LHCN-M2 (cell line): Measurements from ENCODE around the gene KCNG1. TPM values are rescaled to one million over a fixed set of nuclear protein-coding genes. Genes with fewer than 3 reads are reported as not detected.

ENCODE experiments used
- DNase-seq: peaks from one replicate; pipeline ENCODE4 v3.0.0-alpha.2; 2012; ENCODE audit warnings: low read depth
- total RNA-seq: library from RNA; depleted of rRNA; stranded (reverse); fragments of >200 nt; gene quantifications from 2 replicates; pipeline ENCODE4 v1.2.3, GENCODE V29; 2014

The KCNG1 gene
- total RNA-seq, 1 experiment from 2014 or later: 0.34 TPM

DNA sequence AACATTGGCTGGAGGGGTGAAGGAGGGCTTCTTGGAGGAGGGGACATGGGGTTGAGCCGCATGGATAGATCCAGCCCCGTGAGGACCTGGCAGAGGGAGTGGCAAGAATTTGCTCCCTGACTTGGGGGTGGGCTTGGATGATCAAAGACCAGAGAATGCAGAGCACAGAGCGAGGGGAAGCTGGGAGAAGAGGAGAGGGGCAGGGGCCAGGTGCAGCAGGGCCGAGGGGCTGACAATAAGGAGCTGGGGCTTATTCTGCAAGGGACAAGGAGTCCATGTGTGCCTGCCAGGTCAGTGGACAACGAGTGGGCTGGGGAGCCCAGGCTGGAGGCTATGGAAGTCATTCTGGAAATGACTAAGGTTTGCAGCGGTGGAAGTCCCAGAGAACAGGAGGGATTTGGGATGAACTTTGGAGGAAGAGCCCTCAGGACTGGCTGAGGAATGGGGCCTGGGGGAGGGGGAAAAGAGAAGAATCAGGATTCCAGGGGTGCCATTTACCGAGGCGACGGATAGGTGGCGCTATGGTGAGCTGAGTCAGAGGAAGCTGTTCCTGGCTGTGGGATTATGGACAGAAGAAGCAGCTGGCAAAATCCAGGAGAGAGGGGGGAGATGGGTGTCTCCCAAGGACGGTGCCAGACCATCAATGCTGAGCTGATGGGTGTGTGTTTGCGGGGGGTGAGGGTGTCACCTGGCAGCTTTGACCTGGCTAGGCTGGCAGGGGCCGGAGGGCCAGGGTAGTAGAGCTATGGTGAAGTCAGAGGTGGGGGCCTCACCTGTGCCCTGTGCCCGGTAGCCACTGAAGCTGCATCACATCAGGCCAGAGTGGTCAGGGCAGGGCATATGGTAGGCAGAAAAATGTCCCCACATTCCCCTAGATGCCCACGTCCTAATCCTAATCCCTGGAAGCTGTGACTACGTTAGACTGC, 7.8 kb downstream of the KCNG1 start:
- DNase-seq: peak; percentile 67

DNA sequence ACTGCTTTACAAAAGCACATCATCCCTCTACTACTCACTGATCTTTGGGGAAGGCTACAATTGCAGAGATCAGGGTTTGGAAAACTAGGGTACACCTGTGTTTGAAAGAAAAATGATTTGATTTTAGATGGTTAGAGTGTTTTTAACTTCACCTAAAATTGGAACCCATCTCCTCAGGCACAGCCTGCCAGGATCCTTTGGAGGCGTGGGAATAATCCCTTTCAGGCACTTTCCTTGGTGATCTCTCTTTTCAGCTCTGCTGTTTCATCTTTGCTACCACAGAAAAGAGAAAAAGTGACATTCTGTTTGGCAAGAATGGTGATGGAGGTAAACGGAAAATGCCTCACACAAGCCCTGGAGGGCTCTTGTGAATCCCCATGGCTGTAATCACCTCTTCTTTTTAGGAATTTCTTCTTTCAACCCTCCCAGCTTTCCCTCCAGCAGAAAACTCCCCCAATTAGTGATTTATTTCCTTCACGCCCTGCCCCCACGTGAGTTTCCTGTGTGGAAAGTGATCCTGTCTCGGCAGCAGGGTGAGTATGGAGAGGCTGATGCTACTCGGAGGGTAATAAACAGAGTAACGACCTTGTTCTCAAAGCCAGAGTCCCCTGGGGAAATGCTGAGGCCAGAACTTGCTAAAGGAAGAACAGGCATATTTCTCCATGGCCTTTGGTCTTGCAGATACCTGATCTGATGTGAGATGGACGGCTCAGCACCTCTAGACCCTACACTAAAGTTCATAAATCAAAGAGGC, 9.2 kb downstream of the KCNG1 start:
- no peak for DNase-seq

DNA sequence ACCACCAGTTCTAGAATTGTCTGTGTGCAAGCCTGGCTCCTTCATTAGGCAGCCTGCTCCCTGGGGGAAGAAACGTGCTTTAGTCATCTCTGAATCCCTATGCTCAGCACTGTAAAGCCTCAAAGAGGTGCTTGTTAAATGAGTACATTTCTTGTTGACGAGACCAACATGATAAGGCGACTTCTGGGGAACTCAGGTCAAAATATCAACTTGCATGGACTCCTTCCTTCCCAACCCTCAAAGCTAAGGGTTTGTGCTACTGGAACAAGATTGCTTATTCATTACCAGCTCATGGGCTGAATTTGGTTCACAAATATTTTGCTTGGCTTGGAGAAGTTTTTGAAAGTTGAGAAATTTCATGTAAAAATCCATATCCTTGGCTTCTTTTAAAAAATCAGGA, 10.6 kb downstream of the KCNG1 start:
- no peak for DNase-seq

DNA sequence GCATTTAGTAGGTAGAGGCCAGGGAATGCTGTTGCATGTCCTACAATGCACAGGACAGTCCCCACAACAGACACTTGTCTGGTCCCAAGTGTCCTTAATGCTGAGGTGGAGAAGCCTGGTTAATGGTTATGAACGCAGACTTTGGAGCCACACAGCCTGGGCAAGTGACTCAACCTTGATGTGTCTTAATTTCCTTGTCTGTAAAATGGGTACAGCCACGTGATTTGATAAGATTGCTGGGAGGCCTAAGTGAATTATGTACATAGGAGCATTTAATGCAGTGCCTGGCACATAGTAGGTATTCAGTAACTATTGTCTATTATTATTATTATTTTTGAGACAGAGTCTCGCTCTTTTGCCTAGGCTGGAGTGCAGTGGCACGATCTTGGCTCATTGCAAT, 11.4 kb downstream of the KCNG1 start:
- DNase-seq: no peak

DNA sequence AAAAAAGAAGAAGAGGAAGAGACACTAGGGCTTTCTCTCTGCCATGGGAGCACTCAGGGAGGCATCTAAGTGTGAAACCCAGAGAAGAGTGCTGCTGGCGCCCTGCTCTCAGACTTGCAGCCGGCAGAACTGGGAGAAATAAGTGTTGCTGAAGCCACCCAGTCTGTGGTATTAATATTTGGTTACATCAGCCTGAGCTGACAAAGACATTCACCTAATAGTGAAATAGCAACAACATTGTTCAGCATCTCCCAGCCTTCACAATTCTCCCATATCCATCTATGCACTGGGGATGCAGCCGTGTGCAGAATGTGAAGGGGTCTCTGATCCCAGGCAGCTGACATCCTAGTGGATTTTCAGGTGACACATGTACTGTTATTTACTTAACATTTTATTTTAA, 12.0 kb downstream of the KCNG1 start:
- no peak for DNase-seq

DNA sequence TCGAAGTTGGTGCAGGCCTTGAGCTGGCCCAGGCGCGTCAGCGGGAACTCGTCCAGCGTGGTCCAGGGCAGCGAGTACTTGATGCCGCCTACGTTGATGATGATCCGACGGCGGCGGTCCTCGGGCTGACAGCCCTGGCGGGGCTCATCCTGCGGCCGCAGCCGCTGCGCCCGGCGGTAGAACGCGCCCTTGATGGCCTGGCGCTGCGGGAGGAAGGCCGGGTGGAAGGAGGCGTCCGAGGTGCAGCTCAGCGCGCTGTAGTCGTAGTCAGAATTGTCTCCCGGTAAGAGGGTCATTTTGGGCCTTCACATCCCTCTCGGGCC, 12.9 kb downstream of the KCNG1 start:
- no peak for DNase-seq

DNA sequence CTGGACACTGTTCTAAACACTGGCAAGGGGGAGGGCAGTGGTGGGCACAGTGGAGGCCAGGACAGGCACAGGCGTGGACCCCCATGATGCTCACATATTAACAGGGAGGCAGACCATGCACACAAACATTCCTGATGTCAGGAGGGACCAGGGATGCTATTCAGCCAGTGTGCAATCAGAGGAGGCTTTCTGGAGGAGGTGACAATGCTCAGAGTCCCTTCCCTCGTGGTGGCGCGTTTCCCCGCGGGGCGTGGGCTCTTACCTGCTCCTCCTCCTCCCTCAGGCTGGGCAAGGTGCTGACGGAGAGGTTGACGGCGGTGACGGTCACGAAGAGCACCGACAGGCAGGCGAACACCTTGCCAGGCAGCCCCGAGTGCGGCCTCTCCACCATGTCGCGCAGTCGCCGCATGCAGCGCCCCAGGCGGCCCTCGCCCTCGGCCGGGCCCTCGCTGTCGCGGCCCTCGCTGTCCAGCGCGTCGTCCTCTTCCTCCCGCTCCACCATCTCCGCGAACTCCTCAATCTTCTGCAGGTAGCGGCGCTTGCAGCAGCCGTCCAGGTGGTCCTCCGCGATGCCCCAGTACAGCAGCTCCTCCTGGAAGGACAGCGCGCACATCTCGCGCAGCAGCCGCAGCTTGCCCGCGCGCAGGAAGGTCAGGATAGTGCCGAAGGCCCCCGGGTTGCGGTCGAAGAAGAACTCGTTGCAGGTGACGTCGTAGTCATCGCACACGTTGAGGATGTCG, 13.4 kb downstream of the KCNG1 start:
- DNase-seq: no peak

DNA sequence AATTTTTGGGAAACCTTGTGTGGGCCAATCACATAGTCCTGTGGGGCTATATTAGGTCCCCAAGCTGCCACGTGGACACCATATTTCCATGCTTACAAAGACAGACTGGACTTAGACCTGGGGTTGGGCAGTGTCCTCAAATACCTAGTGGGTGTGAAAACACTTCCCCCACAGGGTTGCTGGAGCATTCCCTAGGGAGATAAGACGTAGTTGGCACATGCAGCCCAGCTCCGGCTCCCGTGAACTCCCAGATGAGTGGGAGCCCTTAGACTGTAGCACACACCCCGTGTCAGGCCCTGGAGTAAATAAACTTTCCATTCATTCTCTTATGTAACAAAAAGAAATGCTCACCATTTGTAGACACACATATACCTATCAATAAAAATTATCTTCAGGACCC, 14.2 kb downstream of the KCNG1 start:
- no peak for DNase-seq

DNA sequence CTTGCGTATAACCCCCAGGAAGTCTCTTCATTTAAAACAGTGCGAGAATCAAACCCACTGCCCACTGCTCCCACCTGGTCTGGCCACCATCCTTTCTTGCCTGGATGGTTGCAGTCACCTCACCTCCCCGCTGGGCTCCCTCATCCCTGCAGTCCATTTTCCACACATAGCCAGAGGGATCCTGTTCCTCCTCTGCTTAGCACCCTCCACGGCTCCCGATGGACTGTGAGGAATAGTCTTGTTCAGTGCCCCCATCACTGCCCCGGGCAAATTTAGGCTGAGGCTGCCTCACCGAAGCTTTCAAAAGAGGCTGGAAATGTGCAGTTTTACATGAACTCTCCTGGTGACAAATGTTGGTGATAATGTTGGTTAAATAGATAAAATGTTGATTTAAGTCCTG, 17.7 kb downstream of the KCNG1 start:
- DNase-seq: no peak

DNA sequence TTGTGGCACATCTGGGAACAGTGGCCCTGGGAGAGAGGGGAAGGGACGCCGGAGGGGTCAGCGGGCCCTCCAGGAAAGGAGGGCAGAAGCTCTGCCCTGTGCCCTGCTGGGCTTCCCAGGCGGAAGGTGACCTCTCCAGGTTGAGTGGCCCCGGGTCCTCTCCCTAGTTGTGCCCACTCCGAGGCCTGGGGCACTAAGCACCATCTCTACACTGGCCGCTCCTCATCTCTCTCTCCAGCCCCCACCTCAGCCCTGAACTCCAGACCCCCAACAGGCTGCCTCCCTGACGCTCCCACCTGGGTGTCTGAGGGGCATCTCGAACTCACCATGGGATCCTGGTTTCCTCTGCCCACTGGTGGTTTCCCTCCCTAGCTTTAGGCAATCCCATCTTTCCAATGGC, 18.1 kb downstream of the KCNG1 start:
- no peak for DNase-seq

DNA sequence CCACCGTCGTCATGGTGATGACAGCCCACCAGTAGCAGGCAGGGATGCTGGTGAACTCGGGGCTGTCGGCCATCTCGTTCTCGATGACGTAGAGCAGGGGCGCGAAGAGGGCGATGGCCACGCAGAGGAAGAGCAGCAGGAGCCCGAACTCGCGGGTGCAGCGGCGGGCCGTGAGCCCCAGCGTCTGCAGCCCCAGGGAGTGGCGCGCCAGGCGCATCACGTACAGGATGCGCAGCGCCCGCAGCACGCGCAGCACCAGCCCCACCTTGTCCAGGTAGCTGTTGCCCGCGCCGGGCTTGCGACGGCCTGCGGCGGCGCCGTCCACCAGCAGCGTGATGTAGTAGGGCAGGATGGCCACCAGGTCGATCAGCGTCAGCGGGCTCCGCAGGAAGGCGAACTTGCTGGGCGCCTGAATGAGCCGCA, 18.6 kb downstream of the KCNG1 start:
- no peak for DNase-seq

DNA sequence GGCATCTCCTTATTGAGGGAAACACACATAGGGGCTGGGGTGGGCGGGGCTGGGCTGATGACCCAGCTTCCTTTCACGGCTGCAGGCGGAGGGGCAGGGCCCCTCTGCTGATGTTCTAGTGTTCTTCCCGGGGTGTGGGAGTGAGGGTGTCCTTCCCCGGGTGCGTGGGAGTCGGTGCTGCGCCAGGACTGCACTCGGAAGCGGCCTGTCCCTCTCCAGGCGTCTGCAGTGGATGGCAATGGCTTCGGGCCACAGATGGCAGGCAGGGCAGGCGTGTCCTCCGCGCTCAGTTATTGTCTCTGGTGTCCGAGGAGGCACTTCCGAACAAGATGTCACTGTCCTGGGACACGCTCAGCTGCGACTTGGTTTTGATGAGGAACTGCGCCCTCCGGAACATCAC, 19.2 kb downstream of the KCNG1 start:
- no peak for DNase-seq

DNA sequence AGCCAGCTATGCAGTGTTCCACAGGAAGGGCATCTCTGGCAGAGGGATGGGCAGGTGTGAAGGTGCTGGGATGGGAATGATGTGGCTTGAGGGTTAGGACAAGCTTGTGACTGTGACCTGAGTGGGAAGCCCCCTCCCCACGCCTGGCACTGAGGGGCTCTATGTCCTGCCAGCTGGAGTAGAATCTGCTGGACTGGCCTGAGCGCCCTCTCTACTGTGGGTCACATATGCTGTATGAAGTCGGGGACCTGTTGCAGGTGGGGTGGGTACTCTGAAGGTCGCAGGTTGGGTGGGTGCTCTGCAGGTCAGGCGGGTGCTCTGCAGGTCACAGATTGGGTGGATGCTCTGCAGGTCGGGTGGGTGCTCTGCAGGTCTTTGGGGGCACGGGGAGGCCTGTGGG, 20.3 kb downstream of the KCNG1 start:
- DNase-seq: no peak

DNA sequence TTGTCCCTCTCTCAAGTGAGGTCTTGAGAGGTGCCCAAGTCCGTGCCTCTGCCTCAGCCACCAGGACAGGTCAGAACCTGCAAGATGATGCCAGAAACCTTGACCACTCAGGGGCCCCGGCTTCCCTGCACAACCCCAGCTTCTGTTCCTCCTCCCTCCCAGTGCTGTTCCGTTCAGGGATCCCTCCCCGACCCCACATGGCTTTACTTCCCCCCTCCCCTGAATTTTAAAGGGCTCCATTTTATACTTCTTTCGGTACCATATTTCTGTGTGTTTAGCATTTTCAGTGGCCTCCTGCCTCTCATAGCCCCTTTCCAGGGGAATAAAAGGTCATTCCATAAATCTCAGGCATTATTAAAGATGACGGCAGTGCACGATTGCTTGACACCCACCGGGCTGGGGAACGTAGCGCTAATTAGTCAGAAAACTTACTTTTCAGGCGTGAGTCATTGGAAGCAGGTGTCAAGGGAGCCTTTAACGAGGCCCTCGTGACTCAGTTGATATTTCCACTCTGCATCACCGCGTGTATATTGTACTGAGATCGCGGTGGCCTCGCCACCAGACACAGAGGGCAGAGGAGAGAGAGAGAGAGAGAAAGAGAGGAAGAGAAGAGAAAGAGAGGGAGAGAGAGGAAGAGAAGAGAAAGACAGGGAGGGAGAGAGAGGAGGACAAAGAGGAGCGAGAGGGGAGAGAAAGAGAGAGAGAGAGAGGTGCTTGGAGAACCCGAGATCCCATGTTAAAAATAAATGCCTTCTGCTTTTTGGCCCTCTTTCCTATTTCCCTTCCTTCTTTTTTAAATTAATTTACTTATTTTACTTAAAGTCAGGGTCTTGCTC, 21.3 kb downstream of the KCNG1 start:
- no peak for DNase-seq

DNA sequence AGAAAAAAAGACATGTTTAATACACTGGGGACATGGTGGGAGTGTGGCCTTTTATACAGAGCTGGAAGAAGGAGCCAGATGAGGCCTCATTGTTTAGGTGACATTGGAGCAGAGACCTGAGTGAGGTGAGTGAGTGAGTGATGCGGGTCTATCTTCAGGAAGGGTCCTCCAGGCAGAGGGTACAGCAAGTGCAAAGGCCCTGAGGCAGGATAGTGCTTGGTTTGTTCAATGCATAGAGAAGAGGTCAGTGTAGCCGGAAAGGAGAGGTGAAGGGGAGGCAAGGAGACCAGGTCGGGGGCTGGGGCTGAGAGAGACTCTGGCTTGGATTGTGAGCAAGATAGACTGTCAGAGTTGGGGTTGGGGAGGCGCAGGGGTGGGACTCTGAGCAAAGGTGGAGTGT, 23.6 kb downstream of the KCNG1 start:
- DNase-seq: no peak

DNA sequence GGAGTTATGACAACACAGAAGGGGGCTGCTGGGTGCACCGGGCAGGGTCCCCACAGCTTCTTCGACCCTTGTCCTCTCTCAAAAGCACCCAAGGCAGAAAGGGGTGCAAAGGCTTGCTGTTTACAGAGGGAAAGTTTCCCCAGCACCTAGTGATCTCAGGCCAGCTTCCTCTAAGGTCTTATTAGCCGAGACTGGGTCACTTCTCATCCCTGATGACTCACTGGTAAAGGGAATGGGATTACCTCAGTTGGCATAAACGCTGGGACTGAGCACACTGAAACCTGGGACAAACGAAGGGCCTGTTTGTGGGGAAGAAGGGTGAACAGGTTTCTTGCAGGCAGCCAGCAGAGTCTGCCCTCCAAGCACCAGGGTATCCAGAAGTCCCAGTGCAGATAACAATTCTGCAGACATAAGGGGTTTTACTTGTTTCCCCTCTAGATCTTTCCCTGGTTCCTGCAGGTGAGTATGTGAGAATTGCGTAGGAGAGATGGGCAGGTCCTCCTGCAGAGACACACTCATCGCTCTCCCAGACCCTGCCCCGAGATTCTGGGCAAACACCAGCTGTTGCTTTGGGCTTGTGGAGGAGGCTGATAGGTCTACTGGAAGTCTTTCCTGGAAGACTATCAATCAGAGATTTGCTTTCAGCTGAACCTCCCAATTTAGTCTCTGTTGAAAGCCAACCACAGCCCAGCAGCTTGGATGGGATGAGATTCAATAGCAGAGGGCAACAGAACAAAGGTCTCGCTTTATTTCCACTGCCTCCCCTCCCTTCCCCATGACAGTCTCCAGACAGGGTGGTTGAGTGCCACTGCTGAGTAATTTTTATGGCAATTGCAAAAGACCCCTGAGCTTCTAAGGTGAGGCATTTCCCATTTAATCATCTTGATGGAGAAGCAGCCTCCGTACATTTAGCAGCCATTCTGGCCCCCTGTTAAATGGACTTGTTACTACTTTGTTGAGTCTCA, 25.7 kb downstream of the KCNG1 start:
- DNase-seq: no peak

DNA sequence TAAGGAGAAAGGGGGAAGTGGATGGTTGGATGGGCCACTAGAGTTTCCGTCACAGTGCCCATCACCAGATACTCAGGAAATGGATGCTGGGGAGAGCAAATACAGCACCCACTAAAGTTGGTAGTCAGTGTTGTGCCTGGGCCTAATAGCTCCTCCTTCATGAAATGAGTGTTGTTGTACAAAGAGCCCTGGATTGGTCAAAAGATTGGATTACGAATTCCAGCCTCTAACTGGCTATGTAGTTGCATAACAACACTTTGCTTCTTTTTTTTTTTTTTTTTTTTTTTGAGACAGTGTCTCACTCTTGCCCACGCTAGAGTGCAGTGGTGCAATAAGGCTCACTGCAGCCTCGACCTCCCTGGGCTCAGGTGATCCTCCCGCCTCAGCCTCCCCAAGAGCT, 27.4 kb downstream of the KCNG1 start:
- DNase-seq: no peak

DNA sequence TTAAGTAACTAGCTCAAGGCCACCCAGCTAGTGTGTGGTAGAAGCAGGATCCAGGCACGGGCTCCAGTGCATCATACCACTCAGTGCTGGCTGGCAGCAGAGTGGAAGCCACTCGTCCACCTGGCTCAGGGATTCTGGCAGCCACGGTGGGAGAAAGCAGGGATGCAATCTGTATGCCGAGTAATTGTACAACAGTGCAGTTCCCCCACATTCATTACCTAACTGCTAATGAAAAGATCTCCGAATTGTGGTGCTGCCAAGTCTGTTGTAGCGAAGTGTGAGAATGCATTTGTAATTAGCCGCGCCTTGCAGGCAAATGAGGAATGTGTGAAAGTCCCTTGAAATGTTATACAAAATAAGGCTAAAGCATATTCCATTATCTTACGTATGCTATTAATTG, 29.0 kb downstream of the KCNG1 start:
- DNase-seq: no peak

DNA sequence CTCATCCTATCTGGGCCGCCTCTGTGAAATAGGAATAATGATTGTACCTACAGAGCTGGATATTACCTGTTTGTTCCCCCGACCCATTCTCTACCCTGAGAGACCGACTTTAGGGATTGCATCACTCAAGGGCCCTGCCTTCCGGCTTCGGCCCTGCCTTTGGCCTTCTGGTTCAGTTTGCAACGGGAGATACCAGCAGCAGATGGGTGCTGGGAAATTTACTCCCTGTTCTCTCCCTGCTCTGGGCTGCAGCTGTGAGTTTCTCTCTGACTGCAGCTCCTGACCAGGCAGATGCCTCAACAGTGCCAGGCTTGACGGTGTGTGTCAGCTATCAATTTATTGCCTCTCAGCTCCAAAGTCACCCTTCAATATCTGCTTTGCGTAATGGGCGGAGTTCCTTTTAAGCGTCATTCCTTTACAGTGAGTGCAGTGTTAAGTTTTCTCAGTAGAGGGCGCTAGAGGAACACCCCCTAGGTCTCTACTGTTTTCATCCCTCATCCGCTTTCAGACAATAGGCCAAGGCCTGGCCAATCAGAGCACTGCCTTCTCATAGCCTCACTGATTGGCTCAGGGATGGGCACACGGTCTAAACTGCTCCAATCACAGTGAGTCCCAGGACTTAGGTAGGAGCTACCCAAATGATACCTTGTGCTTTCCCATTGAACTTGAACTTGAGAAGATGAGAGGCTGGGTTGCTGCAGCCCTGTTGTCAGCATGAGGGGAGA, 30.0 kb downstream of the KCNG1 start:
- DNase-seq: peak; percentile 63

DNA sequence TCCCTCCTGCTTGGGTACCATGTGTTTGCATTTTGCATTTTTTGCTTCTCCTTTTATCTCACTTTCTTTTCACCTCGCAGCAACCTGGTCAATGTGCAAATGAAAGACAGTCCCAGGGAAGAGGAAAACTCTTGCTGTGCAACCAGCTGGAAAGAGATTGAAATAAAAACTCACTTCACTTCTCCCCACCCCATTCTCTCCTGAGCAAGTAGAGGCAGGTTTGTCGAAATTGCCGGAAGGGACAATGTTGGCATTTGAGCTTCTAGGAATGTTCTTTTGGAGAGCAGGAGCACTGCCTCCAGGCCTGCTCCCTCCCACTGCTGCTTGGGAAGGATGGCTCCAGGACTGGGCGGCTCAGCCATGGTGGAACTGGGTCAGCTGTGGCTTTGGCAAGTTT, 30.6 kb downstream of the KCNG1 start:
- no peak for DNase-seq
